HepG2 (cell line): Measurements from ENCODE around the gene CRHR1. TPM values are rescaled to one million over a fixed set of nuclear protein-coding genes. Genes with fewer than 3 reads are reported as not detected.

Experiments
- ATAC-seq: fragments of 200-7000 bp; cut with Tn5 transposase; 3 replicates; pipeline ENCODE4 v1.9.1; 2020; ENCODE audit warnings: mild to moderate bottlenecking, moderate library complexity
- BruUV-seq: library from RNA; stranded (reverse); fragments of 400-500 nt; replicated peaks from 2 replicates; lab custom pipeline; 2021; lab: Mats Ljungman, UMichigan
- CTCF ChIA-PET: fragments of 300-600 bp; formaldehyde crosslinking; extraction: SDS; loops from one replicate; lab custom pipeline; 2021; ENCODE audit warnings: low total read pairs, inconsistent platforms, low intra/inter-chr PET ratio; lab: Yijun Ruan, JAX
- POLR2A ChIA-PET: fragments of 350-600 bp; sonication (Branson Sonifier 250); formaldehyde crosslinking; loops from one replicate; lab custom pipeline; 2020; ENCODE audit warnings: antibody characterized with exemption, inconsistent platforms; lab: Yijun Ruan, JAX
- DNase-seq: peaks from one replicate; pipeline ENCODE4 v3.0.0-alpha.2; 2015; ENCODE audit warnings: low spot score
- FAIRE-seq: peaks from 3 replicates; lab custom pipeline; 2011; peaks lifted over from hg19 to GRCh38; lab: Jason Lieb, UNC
- H2AFZ ChIP-seq: one replicate; pipeline ENCODE4 v1.6.1; 2011; ENCODE audit warnings: low read length, inconsistent platforms
- H3K27ac ChIP-seq: fragments of 300-600 bp; 3 replicates; pipeline ENCODE4 v1.8.0; 2011; ENCODE audit warnings: mixed run types, mild to moderate bottlenecking, mixed read lengths, low read length, inconsistent platforms; ENCODE audit not compliant: insufficient read depth; ENCODE audit errors: extremely low read length
- H3K27me3 ChIP-seq, 2 experiments: fragments of 200-600 bp in 1 of 2; 2 replicates in 1 of 2; 3 replicates in 1 of 2; pipeline versions ENCODE4 v1.6.0 to v1.8.0; 2011; ENCODE audit warnings: low read length in 2 of 2, mild to moderate bottlenecking in 2 of 2, moderate library complexity in 2 of 2, inconsistent platforms in 1 of 2; ENCODE audit not compliant: insufficient read depth in 2 of 2, control insufficient read depth in 1 of 2
- H3K36me3 ChIP-seq, 2 experiments: fragments of 200-600 bp in 1 of 2; replicated peaks in 1 of 2; 2 replicates in 1 of 2; 3 replicates in 1 of 2; pipeline versions ENCODE4 v1.5.1 to v1.8.0; 2011; ENCODE audit warnings: low read length in 2 of 2, inconsistent platforms in 1 of 2; ENCODE audit not compliant: insufficient read depth in 2 of 2, control insufficient read depth in 1 of 2
- H3K4me1 ChIP-seq: 2 replicates; pipeline ENCODE4 v1.5.1; 2012; ENCODE audit warnings: low read length, inconsistent platforms; ENCODE audit not compliant: insufficient read depth
- H3K4me2 ChIP-seq: 2 replicates; pipeline ENCODE4 v1.6.0; 2011; ENCODE audit warnings: low read depth, low read length, inconsistent platforms
- H3K4me3 ChIP-seq, 3 experiments: fragments of 200-600 bp in 1 of 3; sonication (generic), shearing (Covaris generic) in 1 of 3; replicated peaks in 1 of 3; 2 replicates each; pipeline ENCODE4 v1.5.1; 2011 to 2016; ENCODE audit warnings: low read length in 3 of 3, inconsistent platforms in 2 of 3, low read depth in 2 of 3, mild to moderate bottlenecking in 2 of 3, control low read depth in 1 of 3, mixed read lengths in 1 of 3; ENCODE audit not compliant: insufficient read depth in 1 of 3
- H3K79me2 ChIP-seq: one replicate; pipeline ENCODE4 v1.6.1; 2011; ENCODE audit warnings: low read length, inconsistent platforms; ENCODE audit not compliant: insufficient read depth
- H3K9ac ChIP-seq: 2 replicates; pipeline ENCODE4 v1.6.0; 2011; ENCODE audit warnings: mild to moderate bottlenecking, low read depth, low read length, inconsistent platforms; ENCODE audit not compliant: insufficient read depth
- H3K9me3 ChIP-seq: 2 replicates; pipeline ENCODE4 v1.5.1; 2012; ENCODE audit warnings: mild to moderate bottlenecking, low read length
- H4K20me1 ChIP-seq: 2 replicates; pipeline ENCODE4 v1.6.0; 2011; ENCODE audit warnings: inconsistent platforms, mild to moderate bottlenecking, low read length, moderate library complexity; ENCODE audit not compliant: insufficient read depth
- FUBP1 ChIP-seq: sonication (generic); formaldehyde crosslinking; IDR thresholded peaks from 2 replicates; pipeline ENCODE4 v1.5.1; 2020; ENCODE audit warnings: missing genetic modification reagents, mild to moderate bottlenecking, borderline replicate concordance
- HDAC1 ChIP-seq: sonication (generic); formaldehyde crosslinking; IDR thresholded peaks from 2 replicates; pipeline ENCODE4 v1.5.1; 2020; ENCODE audit warnings: mild to moderate bottlenecking, missing genetic modification reagents
- HIC2 ChIP-seq: sonication (generic); formaldehyde crosslinking; IDR thresholded peaks from 2 replicates; pipeline ENCODE4 v1.9.0; 2022; ENCODE audit warnings: low read depth, missing genetic modification reagents
- MIER3 ChIP-seq: IDR thresholded peaks from 2 replicates; pipeline ENCODE4 v1.6.1; 2016; ENCODE audit warnings: missing compliant biosample characterization, borderline replicate concordance
- NKX3-1 ChIP-seq: sonication (generic); formaldehyde crosslinking; IDR thresholded peaks from 2 replicates; pipeline ENCODE4 v1.5.0; 2020; ENCODE audit warnings: missing genetic modification reagents
- PCBP2 ChIP-seq: fragments of 200-400 bp; formaldehyde crosslinking; optimal IDR thresholded peaks from 2 replicates; pipeline ENCODE3; 2018; ENCODE audit warnings: low read length, low read depth; ENCODE audit not compliant: poor library complexity, severe bottlenecking
- SNAPC2 ChIP-seq: sonication (generic); formaldehyde crosslinking; IDR thresholded peaks from 2 replicates; pipeline ENCODE4 v1.8.1; 2022; ENCODE audit warnings: mild to moderate bottlenecking, missing genetic modification reagents
- SNRNP70 ChIP-seq: fragments of 200-400 bp; formaldehyde crosslinking; IDR thresholded peaks from 2 replicates; pipeline ENCODE4 v1.6.1; 2017; ENCODE audit warnings: mild to moderate bottlenecking, low read depth, low read length, moderate library complexity
- YEATS4 ChIP-seq: sonication (generic); formaldehyde crosslinking; IDR thresholded peaks from 2 replicates; pipeline ENCODE4 v1.4.0; 2020; ENCODE audit warnings: missing genetic modification reagents, borderline replicate concordance
- ZFP36 ChIP-seq: fragments of 150-350 bp; IDR thresholded peaks from 2 replicates; pipeline ENCODE4 v1.6.1; 2018; ENCODE audit warnings: borderline replicate concordance, low read length, low read depth; ENCODE audit not compliant: partially characterized antibody
- ZNF335 ChIP-seq: sonication (generic); formaldehyde crosslinking; IDR thresholded peaks from 2 replicates; pipeline ENCODE4 v1.4.0; 2020; ENCODE audit warnings: missing genetic modification reagents
- ZNF605 ChIP-seq: sonication (generic); formaldehyde crosslinking; IDR thresholded peaks from 2 replicates; pipeline ENCODE4 v1.8.0; 2022; ENCODE audit warnings: mild to moderate bottlenecking, missing genetic modification reagents
- ZNF710 ChIP-seq: sonication (generic); formaldehyde crosslinking; IDR thresholded peaks from 2 replicates; pipeline ENCODE4 v1.5.0; 2020; ENCODE audit warnings: mild to moderate bottlenecking, missing genetic modification reagents, borderline replicate concordance
- WGBS: methylation state at CpG from one replicate; pipeline ENCODE4 v1.1.6; 2017; ENCODE audit warnings: low lambda C conversion rate; 5-methylcytosine and 5-hydroxymethylcytosine counted together
- in situ Hi-C: cut with HindIII; loops from 2 replicates; pipeline ENCODE4 v1.10.0; 2017; ENCODE audit warnings: low pct_unique_long_range_greater_than_20kb; ENCODE audit not compliant: extremely low pct_ligation_motif_present
- intact Hi-C: fragments of 100-400 bp; cut with micrococcal nuclease; formaldehyde crosslinking; loops from one replicate; pipeline ENCODE4 v1.10.0; 2022; ENCODE audit not compliant: unreplicated experiment
- polyA plus RNA-seq, 8 experiments: library from polyadenylated mRNA; depleted of rRNA in 3 of 8; stranded (reverse) in 7 of 8; unstranded in 1 of 8; fragments of >200 nt; fragmentation: Illumina TruSeq in 4 of 8; extraction: Trizol in 4 of 8; gene quantifications; 2 replicates each; pipeline versions ENCODE4 v1.2.1 to v1.2.3, GENCODE V29; 2011 to 2016; ENCODE audit warnings: low read depth in 4 of 8, missing spikeins in 1 of 8, mixed read lengths in 1 of 8; ENCODE audit not compliant: insufficient read depth in 1 of 8
- total RNA-seq, 5 experiments: library from RNA; depleted of rRNA; stranded (reverse); fragments of >200 nt; fragmentation: Illumina TruSeq; extraction: Trizol; gene quantifications; 2 replicates each; pipeline ENCODE4 v1.2.3, GENCODE V29; 2016; ENCODE audit warnings: low read depth in 1 of 5

CRHR1 gene
- total and polyA plus RNA-seq, 2 of the 13 experiments (the other 11 are each of a cell fraction or from before 2014, with no cell fraction given), result not detected

GRCh38 chr17:45775148-45775547 lies 9.0 kb upstream of the CRHR1 start:
- no peaks in the 10 kb centered on the region for H4K20me1 ChIP-seq
- 16% methylated on average over 5 of the region's 5 CpGs for WGBS
- TF ChIP-seq ZNF335 (CRISPR knock-in tag) (no peak), ZNF605 (CRISPR knock-in tag) (no peak), ZFP36 (no peak), FUBP1 (CRISPR knock-in tag) (no peak), SNAPC2 (no peak)
- in situ Hi-C loops, result no loop called here
- no peaks in the 10 kb centered on the region for H3K79me2 ChIP-seq
- FAIRE-seq (no peak), DNase-seq (no peak), ATAC-seq (no peak)
- ChIA-PET CTCF (no interaction called here), POLR2A (no interaction called here)
- no peak overlapping the region for H3K4me2 ChIP-seq
- H3K9me3 ChIP-seq, result no peaks in the 10 kb centered on the region
- H3K4me3 ChIP-seq, result no peak overlapping the region
- peaks cover 3 to 45% of the 10 kb centered on the region in 2 experiments; a peak in 4 of 5 replicates for H3K27me3 ChIP-seq
- H2AFZ ChIP-seq, result no peak overlapping the region
- no peak overlapping the region for H3K9ac ChIP-seq
- intact Hi-C loops, result no loop called here
- H3K27ac ChIP-seq, result no peak overlapping the region
- BruUV-seq, result no TSS peak
- no peaks in the 10 kb centered on the region for H3K36me3 ChIP-seq
- H3K4me1 ChIP-seq, result peaks cover 8% of the 10 kb centered on the region; the same call in 1 of the 2 replicates

- DNase-seq, result no peak
- no peak overlapping the region for H3K27ac ChIP-seq
- BruUV-seq, result no TSS peak
- no peaks in the 10 kb centered on the region for H4K20me1 ChIP-seq
- intact Hi-C loops (no loop called here), in situ Hi-C loops (no loop called here)
- CTCF ChIA-PET, result no interaction called here
- H3K79me2 ChIP-seq, result no peaks in the 10 kb centered on the region
- H3K27me3 ChIP-seq, result peaks cover 5 to 49% of the 10 kb centered on the region in 2 experiments
- no peak overlapping the region for H3K9ac ChIP-seq
- FAIRE-seq, result no peak
- no peaks in the 10 kb centered on the region for H3K36me3 ChIP-seq
- H3K4me1 ChIP-seq, result peaks cover 4% of the 10 kb centered on the region; the same call in 1 of the 2 replicates
- H3K4me3 ChIP-seq, result no peak overlapping the region
- no peak for ATAC-seq
- POLR2A ChIA-PET, result no interaction called here
- no peak overlapping the region for H3K4me2 ChIP-seq
- H3K9me3 ChIP-seq, result no peaks in the 10 kb centered on the region
- 0% methylated on average over 1 of the region's 4 CpGs for WGBS
- no peak overlapping the region for H2AFZ ChIP-seq
- TF ChIP-seq PCBP2 (no peak), NKX3-1 (CRISPR knock-in tag) (no peak), HIC2 (CRISPR knock-in tag) (no peak), ZNF710 (CRISPR knock-in tag) (no peak), HDAC1 (CRISPR knock-in tag) (no peak), MIER3 (no peak), YEATS4 (CRISPR knock-in tag) (no peak), SNRNP70 (no peak)
These were observed 8.5 kb upstream of the CRHR1 start for GRCh38 chr17:45775576-45776011.
